Activated CD4-positive, alpha-beta T cell treated with anti-CD3 and anti-CD28 coated beads, Interleukin-2, amount 10 ng/mL, durations not matched to agents 24 days and 14 days (primary cell): Measurements from ENCODE around the gene PLA2G6. TPM values are rescaled to one million over a fixed set of nuclear protein-coding genes. Genes with fewer than 3 reads are reported as not detected.

Experiments
- DNase-seq: peaks from one replicate; pipeline ENCODE4 v3.0.0; 2022
- H3K27ac Mint-ChIP-seq: one replicate; pipeline ENCODE4 v1.8.0; 2022; ENCODE audit warnings: mild to moderate bottlenecking, mixed read lengths
- H3K27me3 Mint-ChIP-seq: one replicate; pipeline ENCODE4 v1.8.0; 2022; ENCODE audit warnings: mixed read lengths
- H3K36me3 Mint-ChIP-seq: one replicate; pipeline ENCODE4 v1.8.0; 2022; ENCODE audit warnings: low read depth, mild to moderate bottlenecking, mixed read lengths
- H3K4me1 Mint-ChIP-seq: one replicate; pipeline ENCODE4 v1.8.0; 2021; ENCODE audit warnings: mixed read lengths
- H3K4me3 Mint-ChIP-seq: one replicate; pipeline ENCODE4 v1.8.0; 2022; ENCODE audit warnings: mild to moderate bottlenecking, moderate library complexity, mixed read lengths
- H3K9me3 Mint-ChIP-seq: one replicate; pipeline ENCODE4 v1.8.0; 2021; ENCODE audit warnings: mixed read lengths
- intact Hi-C: fragments of 100-400 bp; cut with micrococcal nuclease; formaldehyde crosslinking; loops from one replicate; pipeline ENCODE4 v1.15.1; 2023
- total RNA-seq: library from RNA; stranded (reverse); gene quantifications from 2 replicates; pipeline ENCODE4 v1.2.3, GENCODE V29; 2022

Gene PLA2G6
- total RNA-seq, 1 donor from 2014 or later, result 34.3 TPM

DNA sequence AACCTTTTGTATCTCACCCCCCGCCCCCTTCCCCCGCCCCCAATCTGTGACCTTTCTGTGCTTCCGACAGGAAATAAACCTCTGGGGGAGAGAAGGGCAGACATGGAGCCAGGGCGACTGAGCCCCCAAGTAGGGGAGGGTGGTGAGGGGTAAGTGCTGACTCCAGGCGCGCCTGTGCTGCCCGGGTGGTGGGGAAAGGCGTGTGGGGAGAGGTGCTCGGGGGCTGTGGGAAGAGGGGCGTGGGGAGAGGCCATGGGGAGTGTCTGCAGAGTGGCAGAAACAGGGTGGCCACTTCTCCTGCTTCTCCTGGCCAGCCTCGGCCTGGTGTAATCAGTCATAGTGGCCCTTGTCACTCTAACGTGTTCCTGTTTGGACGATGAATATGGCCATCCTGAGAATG, 105.7 kb downstream of the PLA2G6 start:
- Mint-ChIP-seq H3K36me3 (no peaks in the 10 kb centered on the region), H3K4me3 (no peak overlapping the region), H3K9me3 (no peaks in the 10 kb centered on the region), H3K4me1 (no peaks in the 10 kb centered on the region), H3K27ac (no peak overlapping the region), H3K27me3 (peaks cover 16% of the 10 kb centered on the region)
- DNase-seq, result no peak
- intact Hi-C loops, result no loop called here

- intact Hi-C loops, result no loop called here
- Mint-ChIP-seq H3K4me1 (no peaks in the 10 kb centered on the region), H3K9me3 (no peaks in the 10 kb centered on the region), H3K4me3 (no peak overlapping the region), H3K36me3 (no peaks in the 10 kb centered on the region), H3K27ac (no peak overlapping the region), H3K27me3 (peaks cover 12% of the 10 kb centered on the region)
- no peak for DNase-seq
Measured at GRCh38 chr22:38075105-38075825, 106.4 kb downstream of the PLA2G6 start.

GRCh38 chr22:38074181-38075104, 107.2 kb downstream of the PLA2G6 start:
- H3K27ac Mint-ChIP-seq, result no peak overlapping the region
- no peaks in the 10 kb centered on the region for H3K9me3 Mint-ChIP-seq
- no peaks in the 10 kb centered on the region for H3K36me3 Mint-ChIP-seq
- no peaks in the 10 kb centered on the region for H3K4me1 Mint-ChIP-seq
- DNase-seq, result no peak
- intact Hi-C loops, result no loop called here
- peaks cover 4% of the 10 kb centered on the region for H3K27me3 Mint-ChIP-seq
- H3K4me3 Mint-ChIP-seq, result no peak overlapping the region

- H3K4me3 Mint-ChIP-seq, result no peak overlapping the region
- no peaks in the 10 kb centered on the region for H3K27me3 Mint-ChIP-seq
- DNase-seq, result no peak
- H3K36me3 Mint-ChIP-seq, result no peaks in the 10 kb centered on the region
- H3K4me1 Mint-ChIP-seq, result no peaks in the 10 kb centered on the region
- H3K9me3 Mint-ChIP-seq, result no peaks in the 10 kb centered on the region
- H3K27ac Mint-ChIP-seq, result no peak overlapping the region
- intact Hi-C loops, result no loop called here
Measured at GRCh38 chr22:38073150-38074130, 108.2 kb downstream of the PLA2G6 start.

- Mint-ChIP-seq H3K27ac (no peak overlapping the region), H3K4me3 (no peak overlapping the region), H3K27me3 (no peaks in the 10 kb centered on the region), H3K4me1 (no peaks in the 10 kb centered on the region), H3K9me3 (no peaks in the 10 kb centered on the region), H3K36me3 (no peaks in the 10 kb centered on the region)
- no peak for DNase-seq
- intact Hi-C loops, result no loop called here
Measured at GRCh38 chr22:38072322-38073149, 109.1 kb downstream of the PLA2G6 start.

DNA sequence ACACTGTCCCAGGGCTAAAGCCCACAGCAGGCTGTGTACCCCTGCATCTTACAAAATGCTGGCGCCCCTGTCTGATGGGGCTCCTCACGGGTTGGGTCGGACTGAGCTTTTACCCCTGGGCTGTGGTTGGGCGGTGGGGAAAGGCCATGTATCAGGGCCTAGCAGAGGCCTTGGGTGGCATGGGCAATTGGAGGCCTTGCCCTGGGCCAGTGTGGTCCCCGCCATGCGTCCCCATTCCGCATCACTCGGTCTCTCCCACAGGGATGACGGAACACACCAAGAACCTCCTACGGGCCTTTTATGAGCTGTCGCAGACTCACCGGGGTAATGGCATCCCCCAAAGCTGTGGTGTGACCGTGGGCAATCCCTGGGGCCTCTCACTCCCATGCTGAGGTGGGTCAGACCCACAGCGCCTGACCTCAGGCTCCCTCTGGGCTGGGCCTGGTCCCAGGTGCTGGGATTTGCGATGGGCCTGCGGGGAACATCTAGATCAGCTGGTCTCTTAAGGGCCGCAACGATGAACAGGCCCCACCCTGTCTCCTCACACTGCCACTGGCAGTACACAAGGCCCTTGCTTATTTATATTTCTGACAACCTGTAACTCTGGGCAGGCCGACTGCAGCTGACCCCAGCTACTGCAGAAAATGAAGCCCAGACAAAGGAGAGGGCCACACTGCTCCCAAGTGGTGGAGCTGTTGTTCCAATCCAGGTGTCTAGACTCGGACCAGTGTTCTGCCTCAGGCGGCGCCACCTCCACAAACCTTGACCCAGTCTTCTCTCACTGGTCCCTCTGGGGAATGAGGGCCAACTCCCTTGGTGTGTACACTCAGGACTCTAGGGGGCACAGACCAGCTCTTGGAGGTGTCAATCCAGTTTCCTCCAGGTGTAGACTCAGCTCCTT, 110.0 kb downstream of the PLA2G6 start:
- no peak overlapping the region for H3K27ac Mint-ChIP-seq
- no peak for DNase-seq
- no peak overlapping the region for H3K4me3 Mint-ChIP-seq
- no peaks in the 10 kb centered on the region for H3K9me3 Mint-ChIP-seq
- no peaks in the 10 kb centered on the region for H3K27me3 Mint-ChIP-seq
- H3K4me1 Mint-ChIP-seq, result no peaks in the 10 kb centered on the region
- intact Hi-C loops, result no loop called here
- no peaks in the 10 kb centered on the region for H3K36me3 Mint-ChIP-seq

- intact Hi-C loops, result no loop called here
- Mint-ChIP-seq H3K4me1 (no peaks in the 10 kb centered on the region), H3K27ac (no peak overlapping the region), H3K4me3 (no peak overlapping the region), H3K27me3 (no peaks in the 10 kb centered on the region), H3K36me3 (no peaks in the 10 kb centered on the region), H3K9me3 (no peaks in the 10 kb centered on the region)
- DNase-seq, result no peak
Measured at GRCh38 chr22:38070250-38070921, 111.2 kb downstream of the PLA2G6 start.

GRCh38 chr22:38069372-38070249, 112.0 kb downstream of the PLA2G6 start:
- H3K4me1 Mint-ChIP-seq, result no peaks in the 10 kb centered on the region
- no peak for DNase-seq
- H3K4me3 Mint-ChIP-seq, result no peak overlapping the region
- no peak overlapping the region for H3K27ac Mint-ChIP-seq
- H3K9me3 Mint-ChIP-seq, result no peaks in the 10 kb centered on the region
- intact Hi-C loops, result no loop called here
- H3K27me3 Mint-ChIP-seq, result no peaks in the 10 kb centered on the region
- no peaks in the 10 kb centered on the region for H3K36me3 Mint-ChIP-seq

GRCh38 chr22:38068641-38069371, 112.8 kb downstream of the PLA2G6 start:
- Mint-ChIP-seq H3K4me3 (no peak overlapping the region), H3K4me1 (no peaks in the 10 kb centered on the region), H3K36me3 (no peaks in the 10 kb centered on the region), H3K9me3 (no peaks in the 10 kb centered on the region), H3K27me3 (no peaks in the 10 kb centered on the region), H3K27ac (no peak overlapping the region)
- DNase-seq, result no peak
- intact Hi-C loops, result no loop called here

- intact Hi-C loops, result no loop called here
- Mint-ChIP-seq H3K4me1 (no peaks in the 10 kb centered on the region), H3K27ac (no peak overlapping the region), H3K36me3 (no peaks in the 10 kb centered on the region), H3K9me3 (no peaks in the 10 kb centered on the region), H3K4me3 (no peak overlapping the region), H3K27me3 (no peaks in the 10 kb centered on the region)
- DNase-seq, result no peak
Measured at GRCh38 chr22:38067761-38068360, 113.8 kb downstream of the PLA2G6 start.
